SK-N-SH treated with all-trans-retinoic acid at 6 μM for 48 hours (cell line): ENCODE results near the gene MPPED2.

Source experiments
- ARNTL ChIP-seq: fragments of 450-650 bp; formaldehyde crosslinking; IDR thresholded peaks from 2 replicates; pipeline ENCODE4 v1.5.0; 2020; ENCODE audit warnings: low read depth, mild to moderate bottlenecking, moderate library complexity, borderline replicate concordance
- CREB5 ChIP-seq: fragments of 250-450 bp; sonication (Bioruptor Pico); IDR thresholded peaks from 2 replicates; pipeline ENCODE4 v1.5.1; 2020; ENCODE audit warnings: low read depth, mild to moderate bottlenecking, moderate library complexity
- ESRRG ChIP-seq: fragments of 250-450 bp; sonication (Bioruptor Pico); IDR thresholded peaks from 2 replicates; pipeline ENCODE4 v1.6.1; 2021; ENCODE audit warnings: mild to moderate bottlenecking
- GLIS3 ChIP-seq: fragments of 250-450 bp; sonication (Bioruptor Pico); IDR thresholded peaks from 2 replicates; pipeline ENCODE4 v1.5.0; 2020; ENCODE audit warnings: mild to moderate bottlenecking, moderate library complexity
- ISL1 ChIP-seq: fragments of 250-450 bp; sonication (Bioruptor Pico); IDR thresholded peaks from 2 replicates; pipeline ENCODE4 v2.1.2; 2022; ENCODE audit warnings: mild to moderate bottlenecking, moderate library complexity
- PATZ1 ChIP-seq: fragments of 250-450 bp; sonication (Bioruptor Pico); IDR thresholded peaks from 2 replicates; pipeline ENCODE4 v1.8.0; 2020; ENCODE audit warnings: mild to moderate bottlenecking, moderate library complexity, borderline replicate concordance
- RARB ChIP-seq: fragments of 250-450 bp; sonication (Bioruptor Pico); IDR thresholded peaks from 2 replicates; pipeline ENCODE4 v1.8.0; 2021; ENCODE audit warnings: mild to moderate bottlenecking, moderate library complexity
- SNAI2 ChIP-seq: fragments of 250-450 bp; sonication (Bioruptor Pico); IDR thresholded peaks from 2 replicates; pipeline ENCODE4 v1.5.0; 2020; ENCODE audit warnings: mild to moderate bottlenecking, moderate library complexity
- TCF4 ChIP-seq: fragments of 250-450 bp; sonication (Bioruptor Pico); IDR thresholded peaks from 2 replicates; pipeline ENCODE4 v1.8.0; 2021; ENCODE audit warnings: mild to moderate bottlenecking, moderate library complexity, borderline replicate concordance
- TSHZ2 ChIP-seq: fragments of 250-450 bp; sonication (Bioruptor Pico); IDR thresholded peaks from 2 replicates; pipeline ENCODE4 v1.5.0; 2020; ENCODE audit warnings: mild to moderate bottlenecking, moderate library complexity
- ZC3H10 ChIP-seq: fragments of 250-450 bp; sonication (Bioruptor Pico); IDR thresholded peaks from 2 replicates; pipeline ENCODE4 v1.5.1; 2021; ENCODE audit warnings: mild to moderate bottlenecking, moderate library complexity
- ZFP30 ChIP-seq: fragments of 450-650 bp; formaldehyde crosslinking; IDR thresholded peaks from 2 replicates; pipeline ENCODE4 v1.5.0; 2022; ENCODE audit warnings: mild to moderate bottlenecking, moderate library complexity

GRCh38 chr11:30522536-30523243, 63.5 kb downstream of the MPPED2 start:
- TF ChIP-seq RARB (CRISPR knock-in tag) (no peak), GLIS3 (CRISPR knock-in tag) (no peak), TCF4 (CRISPR knock-in tag) (no peak), CREB5 (no peak), PATZ1 (CRISPR knock-in tag) (no peak), ZFP30 (no peak), ZC3H10 (no peak), ESRRG (no peak), SNAI2 (CRISPR knock-in tag) (no peak), ARNTL (no peak), ISL1 (CRISPR knock-in tag) (no peak), TSHZ2 (no peak)
